ENCODE data around the gene KCNS1.

The KCNS1 gene

GRCh38 chr20:45047581-45048119, 53.3 kb downstream of the KCNS1 start:
- no peak for TF ChIP-seq EP300 (IDR thresholded peaks at IDR 0.05; ENCODE audit: borderline replicate concordance)
- TF ChIP-seq TEAD4 (IDR thresholded peaks at IDR 0.05) = no peak

- no peak for TF ChIP-seq NFIC (IDR thresholded peaks at IDR 0.05)
Observed at GRCh38 chr20:45044601-45045000, 56.3 kb downstream of the KCNS1 start.

DNA sequence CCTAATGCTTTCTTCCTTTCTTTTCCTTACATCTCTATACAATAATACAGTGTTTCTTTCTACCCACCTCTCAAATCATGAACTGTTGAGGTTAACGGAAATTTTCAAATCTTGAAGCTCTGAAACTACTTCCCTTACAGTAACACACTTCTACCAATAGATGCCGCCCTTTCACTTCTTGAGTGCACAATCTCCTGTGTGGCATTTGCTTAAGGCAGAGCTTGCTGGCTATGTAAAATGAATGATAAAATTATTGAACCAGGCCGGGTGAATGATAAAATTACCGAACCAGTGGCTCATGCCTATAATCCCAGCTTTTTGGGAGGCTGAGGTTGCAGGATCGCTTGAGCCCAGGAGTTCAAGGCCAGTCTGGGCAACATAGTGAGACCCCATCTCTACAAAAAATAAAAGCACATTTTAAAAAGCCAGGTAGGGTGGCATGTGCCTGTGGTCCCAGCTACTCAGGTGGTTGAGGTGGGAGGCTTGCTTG, 56.8 kb downstream of the KCNS1 start:
- TF ChIP-seq RAD21 (IDR thresholded peaks at IDR 0.05; ENCODE audit: low read depth) (peak; percentile 81), TAF1 (IDR thresholded peaks at IDR 0.05; ENCODE audit: low read depth) (no peak)

DNA sequence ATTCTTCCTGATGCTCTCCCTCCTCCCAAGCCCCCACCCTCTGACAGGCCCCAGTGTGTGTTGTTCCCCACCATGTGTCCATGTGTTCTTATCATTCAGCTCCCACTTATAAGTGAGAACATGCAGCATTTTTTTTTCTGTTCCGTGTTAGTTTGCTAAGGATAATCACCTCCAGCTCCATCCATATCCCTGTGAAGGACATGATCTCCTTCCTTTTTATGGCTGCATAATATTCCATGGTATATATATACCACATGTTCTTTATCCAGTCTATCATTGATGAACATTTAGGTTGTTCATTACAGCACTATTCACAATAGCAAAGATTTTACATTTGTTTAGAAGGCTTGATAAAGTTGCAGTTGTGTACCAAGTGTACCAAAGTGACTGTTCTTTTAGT, 57.9 kb downstream of the KCNS1 start:
- TF ChIP-seq CEBPB (IDR thresholded peaks at IDR 0.05) (no peak), RAD21 (IDR thresholded peaks at IDR 0.05; ENCODE audit: low read depth) (no peak), EGR1 (IDR thresholded peaks at IDR 0.05) (no peak), MAX (IDR thresholded peaks at IDR 0.05) (no peak), ZBTB7A (IDR thresholded peaks at IDR 0.05; ENCODE audit: low read depth) (no peak), EP300 (IDR thresholded peaks at IDR 0.05; ENCODE audit: borderline replicate concordance) (no peak), FOXM1 (IDR thresholded peaks at IDR 0.05; ENCODE audit: borderline replicate concordance, low read depth) (no peak), NFIC (IDR thresholded peaks at IDR 0.05) (no peak), YY1 (IDR thresholded peaks at IDR 0.05; ENCODE audit: low read depth) (no peak), TCF12 (IDR thresholded peaks at IDR 0.05; ENCODE audit: low read depth) (no peak), REST (IDR thresholded peaks at IDR 0.05; ENCODE audit: low read depth) (no peak), CREB1 (IDR thresholded peaks at IDR 0.05; ENCODE audit: low read depth) (no peak), TAF1 (IDR thresholded peaks at IDR 0.05; ENCODE audit: low read depth) (no peak), TEAD4 (IDR thresholded peaks at IDR 0.05) (no peak)
- TF ChIP-seq, protein P1, sequence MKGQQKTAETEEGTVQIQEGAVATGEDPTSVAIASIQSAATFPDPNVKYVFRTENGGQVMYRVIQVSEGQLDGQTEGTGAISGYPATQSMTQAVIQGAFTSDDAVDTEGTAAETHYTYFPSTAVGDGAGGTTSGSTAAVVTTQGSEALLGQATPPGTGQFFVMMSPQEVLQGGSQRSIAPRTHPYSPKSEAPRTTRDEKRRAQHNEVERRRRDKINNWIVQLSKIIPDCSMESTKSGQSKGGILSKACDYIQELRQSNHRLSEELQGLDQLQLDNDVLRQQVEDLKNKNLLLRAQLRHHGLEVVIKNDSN (IDR thresholded peaks at IDR 0.05) = no peak
